NOMO-1 (cell line): ENCODE results near the gene PABPC5.
A peak's percentile ranks its signal among the peaks of the same experiment; 100 is the strongest.

ENCODE experiments used
- DNase-seq, 2 experiments: peaks; one replicate each; lab custom pipeline; 2025; ENCODE audit not compliant: unreplicated experiment in 2 of 2; lab: John Stamatoyannopoulos, UW

PABPC5 gene

DNA sequence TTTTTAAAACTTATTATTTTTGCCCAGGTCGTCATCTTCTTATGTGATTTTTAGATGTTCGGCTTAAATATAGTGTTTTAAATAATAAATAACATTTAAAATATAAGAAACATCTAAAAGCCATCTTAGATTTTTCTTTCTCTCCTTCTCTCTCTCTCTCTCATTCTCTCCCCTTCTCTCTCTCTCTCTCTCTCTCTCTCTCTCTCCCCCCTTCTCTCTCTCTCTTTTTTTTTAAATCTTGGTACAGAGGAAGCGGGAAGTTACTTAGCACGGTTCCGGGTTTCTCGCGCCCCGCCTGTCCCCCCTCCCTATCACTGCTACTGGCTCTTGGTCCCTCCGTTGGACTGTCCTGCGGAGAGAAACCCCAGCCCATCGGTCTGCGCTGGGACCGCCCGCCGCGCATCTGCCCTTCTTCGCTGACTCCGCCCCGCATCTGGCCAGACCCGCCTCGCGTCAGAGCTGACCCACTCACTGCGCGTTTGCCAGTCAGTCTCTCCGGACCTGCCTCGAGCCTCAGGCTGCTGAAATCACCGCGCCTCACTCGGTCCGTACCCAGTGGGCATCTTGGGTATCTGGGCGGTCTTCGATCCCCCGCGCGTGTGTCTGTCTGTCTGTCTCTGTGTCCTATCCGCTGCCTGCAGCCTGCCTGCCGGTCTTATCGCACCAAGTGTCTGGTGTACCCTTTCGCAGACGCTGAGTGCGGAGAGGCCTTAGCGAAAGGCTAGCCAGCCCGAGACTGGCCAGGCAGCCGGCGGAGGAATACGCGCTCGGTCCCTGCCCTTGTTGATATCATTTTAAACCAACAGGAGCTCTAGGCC is at the start of gene PABPC5:
PABPC5 (plus strand) TSS at position 489 of the 818 bp plus-strand sequence. CDS start 739 bp downstream, outside the sequence.
- no peak for DNase-seq

DNA sequence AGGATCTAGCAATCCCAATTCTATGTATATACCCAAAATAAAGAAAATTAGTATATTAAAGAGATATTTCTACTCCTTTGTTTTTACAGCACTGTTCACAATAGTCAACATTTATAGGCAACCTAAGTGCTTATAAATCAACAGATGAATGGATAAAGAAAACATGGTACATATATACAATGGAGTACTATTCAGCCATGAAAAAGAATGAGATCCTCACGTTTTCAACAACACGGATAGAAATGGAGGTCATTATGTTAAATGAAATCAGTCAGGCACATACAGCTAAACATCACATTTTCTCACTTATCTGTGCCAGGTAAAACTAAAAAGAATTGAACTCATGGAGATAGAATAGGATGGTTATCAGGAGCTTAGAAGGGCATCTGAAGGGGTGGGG is 45.6 kb upstream of the PABPC5 start:
- no peak for DNase-seq

DNA sequence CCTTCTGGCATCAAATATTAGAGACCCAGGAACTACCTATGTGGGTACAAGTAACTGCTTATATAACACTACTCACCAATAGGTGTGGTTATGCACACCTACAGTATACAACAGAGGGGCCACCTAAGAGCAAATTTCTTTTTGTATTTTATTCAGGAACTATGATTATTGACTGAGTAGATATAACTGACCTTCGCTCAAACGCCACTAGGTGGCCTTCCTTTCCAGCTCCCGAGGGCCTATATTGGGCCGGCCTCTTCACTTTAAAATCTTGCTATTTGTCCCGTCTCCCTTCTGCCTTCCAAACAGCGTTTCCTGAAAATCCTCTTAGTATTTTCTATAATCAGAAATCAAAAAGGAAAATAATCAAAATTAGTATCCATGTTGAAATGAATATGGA is 19.9 kb upstream of the PABPC5 start:
- DNase-seq = peak in 1 of 2 experiments; percentile 1

DNA sequence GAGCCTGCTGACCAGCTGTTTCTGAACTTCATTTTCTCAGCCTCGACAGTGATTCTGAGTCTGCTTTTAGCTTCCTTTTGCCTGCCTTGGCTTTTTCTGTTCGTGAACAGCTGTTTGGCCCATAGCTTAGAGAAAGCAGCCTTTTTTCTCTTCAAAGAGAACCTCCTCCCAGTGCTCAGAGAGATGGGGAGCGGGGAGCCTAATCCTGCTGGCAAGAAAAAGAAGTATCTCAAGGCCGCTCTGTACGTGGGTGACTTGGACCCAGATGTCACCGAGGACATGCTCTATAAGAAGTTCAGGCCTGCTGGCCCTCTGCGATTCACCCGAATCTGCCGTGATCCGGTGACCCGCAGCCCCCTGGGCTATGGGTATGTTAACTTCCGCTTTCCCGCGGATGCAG is 756 bp downstream of the PABPC5 start:
- no peak for DNase-seq
